Fibroblast of lung (primary cell): ENCODE measurements around the gene PDLIM5. TPM values are rescaled to one million over a fixed set of nuclear protein-coding genes. Genes with fewer than 3 reads are reported as not detected.

Experiments used
- DNase-seq, 2 donors: peaks; one replicate each; pipeline versions ENCODE4 v3.0.0 to v3.0.0-alpha.2; 2010; ENCODE audit warnings: low read depth in 2 of 2
- H2AFZ ChIP-seq: 2 replicates; pipeline ENCODE4 v1.5.1; 2012; ENCODE audit warnings: low read length, control low read depth, inconsistent platforms
- H3K27ac ChIP-seq: 2 replicates; pipeline ENCODE4 v1.5.1; 2011; ENCODE audit warnings: low read length, control low read depth; ENCODE audit not compliant: insufficient read depth
- H3K27me3 ChIP-seq: 2 replicates; pipeline ENCODE4 v1.5.1; 2011; ENCODE audit warnings: mild to moderate bottlenecking, low read length; ENCODE audit not compliant: control insufficient read depth, insufficient read depth
- H3K36me3 ChIP-seq: 2 replicates; pipeline ENCODE4 v1.5.1; 2011; ENCODE audit warnings: low read length; ENCODE audit not compliant: control insufficient read depth, insufficient read depth
- H3K4me1 ChIP-seq: 2 replicates; pipeline ENCODE4 v1.5.1; 2011; ENCODE audit warnings: low read length; ENCODE audit not compliant: control insufficient read depth, insufficient read depth; ENCODE audit errors: extremely low read depth
- H3K4me2 ChIP-seq: 2 replicates; pipeline ENCODE4 v1.5.1; 2011; ENCODE audit warnings: low read length, control low read depth; ENCODE audit not compliant: insufficient read depth; ENCODE audit errors: extremely low read depth
- H3K4me3 ChIP-seq, 4 experiments: fragments of 200-600 bp in 1 of 4; sonication (generic) in 1 of 4; replicated peaks in 1 of 4; 2 replicates each; pipeline ENCODE4 v1.5.1; 2011 to 2016; ENCODE audit warnings: low read length in 4 of 4, low read depth in 3 of 4, mild to moderate bottlenecking in 3 of 4, control low read depth in 2 of 4, inconsistent platforms in 1 of 4, mixed read lengths in 1 of 4; ENCODE audit not compliant: insufficient read depth in 1 of 4; ENCODE audit errors: control extremely low read depth in 1 of 4
- H3K79me2 ChIP-seq: 2 replicates; pipeline ENCODE4 v1.5.1; 2012; ENCODE audit warnings: mild to moderate bottlenecking, low read length, inconsistent platforms; ENCODE audit not compliant: control insufficient read depth, insufficient read depth
- H3K9ac ChIP-seq: 2 replicates; pipeline ENCODE4 v1.5.1; 2011; ENCODE audit warnings: mild to moderate bottlenecking, low read length, control low read depth; ENCODE audit not compliant: insufficient read depth
- H3K9me3 ChIP-seq: 2 replicates; pipeline ENCODE4 v1.5.1; 2012; ENCODE audit warnings: low read depth, low read length; ENCODE audit not compliant: control insufficient read depth, insufficient read depth
- H4K20me1 ChIP-seq: 2 replicates; pipeline ENCODE4 v1.5.1; 2011; ENCODE audit warnings: low read length; ENCODE audit not compliant: control insufficient read depth, insufficient read depth; ENCODE audit errors: extremely low read depth
- CTCF ChIP-seq, 2 donors: IDR thresholded peaks in 1 of 2; conservative IDR thresholded peaks in 1 of 2; 1 replicate in 1 of 2; 2 replicates in 1 of 2; pipeline ENCODE4 v1.5.1; 2011 to 2012; ENCODE audit warnings: low read length in 2 of 2, control low read depth in 1 of 2, inconsistent platforms in 1 of 2, low read depth in 1 of 2, mild to moderate bottlenecking in 1 of 2
- EZH2 ChIP-seq: IDR thresholded peaks from 2 replicates; pipeline ENCODE4 v1.5.1; 2012; ENCODE audit warnings: low read length, control low read depth, mild to moderate bottlenecking; ENCODE audit errors: missing control alignments
- polyA plus RNA-seq, 2 donors: library from polyadenylated mRNA; depleted of rRNA in 1 of 2; stranded (reverse) in 1 of 2; unstranded in 1 of 2; fragments of >200 nt; gene quantifications; 2 replicates each; pipeline ENCODE4 v1.2.1, GENCODE V29; 2011 to 2012; ENCODE audit warnings: missing spikeins in 1 of 2
- total RNA-seq: library from RNA; depleted of rRNA; stranded (reverse); fragments of >200 nt; gene quantifications from 2 replicates; pipeline ENCODE4 v1.2.1, GENCODE V29; 2014

The PDLIM5 gene
- total and polyA plus RNA-seq, 2 donors (not counting 1 experiment from before 2014, with no cell fraction given): 28.4 to 113 TPM

GRCh38 chr4:94680176-94680862 is 228.6 kb downstream of the PDLIM5 start:
- no peaks in the 10 kb centered on the region for H3K36me3 ChIP-seq
- TF ChIP-seq EZH2: no peak
- TF ChIP-seq CTCF (conservative IDR thresholded peaks at IDR 0.05 in 1 of 2, IDR thresholded peaks at IDR 0.05 in 1 of 2; ENCODE audit: low read depth in 1 of 2, low read length in 2 of 2): no peak
- H3K79me2 ChIP-seq: no peaks in the 10 kb centered on the region
- H3K4me2 ChIP-seq: no peak overlapping the region
- H3K4me3 ChIP-seq: no peak overlapping the region
- H3K9me3 ChIP-seq: no peaks in the 10 kb centered on the region
- no peak overlapping the region for H3K9ac ChIP-seq
- no peaks in the 10 kb centered on the region for H4K20me1 ChIP-seq
- H3K27ac ChIP-seq: no peak overlapping the region
- H3K27me3 ChIP-seq: no peaks in the 10 kb centered on the region
- DNase-seq: no peak
- no peak overlapping the region for H2AFZ ChIP-seq
- no peaks in the 10 kb centered on the region for H3K4me1 ChIP-seq

- no peaks in the 10 kb centered on the region for H3K36me3 ChIP-seq
- H3K27me3 ChIP-seq: no peaks in the 10 kb centered on the region
Observed at GRCh38 chr4:94686086-94686485, 234.3 kb downstream of the PDLIM5 start.

More at GRCh38 chr4:94686086-94686485, 234.3 kb downstream of the PDLIM5 start:
- H3K4me3 ChIP-seq: no peak overlapping the region
- H3K4me2 ChIP-seq: no peak overlapping the region
- H3K4me1 ChIP-seq: peaks cover 3% of the 10 kb centered on the region
- no peaks in the 10 kb centered on the region for H3K9me3 ChIP-seq
- H2AFZ ChIP-seq: no peak overlapping the region
- H3K27ac ChIP-seq: no peak overlapping the region
- H3K9ac ChIP-seq: no peak overlapping the region
- no peaks in the 10 kb centered on the region for H4K20me1 ChIP-seq
- H3K79me2 ChIP-seq: no peaks in the 10 kb centered on the region
- TF ChIP-seq EZH2: no peak
- TF ChIP-seq CTCF (conservative IDR thresholded peaks at IDR 0.05 in 1 of 2, IDR thresholded peaks at IDR 0.05 in 1 of 2; ENCODE audit: low read depth in 1 of 2, low read length in 2 of 2): no peak
- DNase-seq: no peak
